ENCODE results near the gene ROR2.

- TF ChIP-seq CTCF (IDR thresholded peaks at IDR 0.05) = no peak
- TF ChIP-seq POLR2A (IDR thresholded peaks at IDR 0.05; ENCODE audit: low read depth) = no peak
- TF ChIP-seq POLR2AphosphoS5 (IDR thresholded peaks at IDR 0.05) = no peak
Measured at GRCh38 chr9:91920630-91921350, 29.2 kb downstream of the ROR2 start.
